Measurements from ENCODE around the gene ACTN4.

Gene ACTN4

DNA sequence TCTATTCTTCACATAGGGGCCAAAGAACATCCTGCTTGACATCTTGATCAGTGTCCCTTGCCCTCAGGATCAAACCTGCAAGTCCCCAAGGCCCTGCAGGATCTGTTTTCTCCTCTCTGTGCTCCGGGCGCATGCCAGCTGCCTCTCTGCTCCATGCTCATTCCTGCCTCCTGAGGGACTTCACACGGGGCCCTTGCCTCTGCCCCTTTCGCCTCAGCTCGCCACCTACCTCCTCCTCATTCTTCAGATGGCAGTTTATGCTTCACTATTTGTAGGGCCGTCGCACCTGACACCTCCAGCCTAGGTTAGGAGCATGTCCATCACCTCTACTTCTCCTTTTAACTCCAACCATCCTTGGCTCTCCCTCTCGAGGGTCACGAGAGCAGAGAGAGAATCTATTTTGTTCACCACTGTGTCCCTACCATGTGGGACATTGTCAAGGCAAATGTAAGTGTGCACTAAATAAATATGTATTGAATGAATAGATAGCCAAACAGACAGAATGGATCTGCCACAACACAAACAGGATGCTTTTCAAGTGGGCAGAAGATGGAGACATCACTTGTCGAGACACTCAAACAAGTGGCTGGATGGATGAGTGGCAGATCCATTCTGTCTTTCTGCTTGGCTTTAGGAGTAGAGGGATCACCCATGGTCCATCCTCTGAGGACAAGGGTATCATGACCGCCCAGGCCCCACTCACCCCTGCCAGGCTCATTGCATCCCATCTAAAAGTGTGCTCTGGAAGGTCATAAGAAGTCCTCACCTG is 29.6 kb downstream of the ACTN4 start:
- no peak for DNase-seq (ENCODE audit: low read depth in 2 of 2, low spot score in 1 of 2)

DNA sequence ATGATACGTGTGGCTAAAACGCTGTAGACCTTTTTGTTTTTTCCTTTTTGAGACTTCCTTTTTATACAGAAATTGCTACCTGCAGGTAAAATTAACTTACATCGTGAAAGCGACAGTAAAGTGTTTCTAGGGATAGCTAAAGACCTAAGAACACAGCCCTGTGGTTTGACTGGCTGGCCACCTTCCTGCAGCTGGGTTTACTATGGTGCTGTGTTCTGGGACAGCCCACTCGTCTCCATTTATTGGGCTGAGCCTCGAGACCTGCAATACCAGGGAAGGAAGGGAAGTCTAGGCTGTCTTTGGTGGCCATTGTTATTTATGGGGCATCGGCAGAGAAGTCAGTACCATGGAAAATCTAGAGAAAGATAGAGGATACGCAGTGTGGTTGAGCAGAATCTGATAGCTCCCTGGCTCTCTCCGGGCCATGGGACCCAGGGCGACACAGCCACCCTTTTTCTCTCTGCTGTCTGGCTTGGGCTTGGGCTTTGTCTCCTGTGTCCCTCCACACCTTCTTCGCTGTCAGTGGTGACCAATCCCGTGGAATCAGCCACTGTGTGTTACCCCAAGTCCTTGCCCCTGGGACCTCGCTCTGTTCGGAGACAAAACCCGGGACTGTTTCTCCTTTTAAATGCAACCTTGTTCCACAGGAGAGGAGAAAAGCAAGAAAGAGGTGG is 30.9 kb downstream of the ACTN4 start:
- DNase-seq (ENCODE audit: low read depth in 2 of 2, low spot score in 1 of 2): no peak

DNA sequence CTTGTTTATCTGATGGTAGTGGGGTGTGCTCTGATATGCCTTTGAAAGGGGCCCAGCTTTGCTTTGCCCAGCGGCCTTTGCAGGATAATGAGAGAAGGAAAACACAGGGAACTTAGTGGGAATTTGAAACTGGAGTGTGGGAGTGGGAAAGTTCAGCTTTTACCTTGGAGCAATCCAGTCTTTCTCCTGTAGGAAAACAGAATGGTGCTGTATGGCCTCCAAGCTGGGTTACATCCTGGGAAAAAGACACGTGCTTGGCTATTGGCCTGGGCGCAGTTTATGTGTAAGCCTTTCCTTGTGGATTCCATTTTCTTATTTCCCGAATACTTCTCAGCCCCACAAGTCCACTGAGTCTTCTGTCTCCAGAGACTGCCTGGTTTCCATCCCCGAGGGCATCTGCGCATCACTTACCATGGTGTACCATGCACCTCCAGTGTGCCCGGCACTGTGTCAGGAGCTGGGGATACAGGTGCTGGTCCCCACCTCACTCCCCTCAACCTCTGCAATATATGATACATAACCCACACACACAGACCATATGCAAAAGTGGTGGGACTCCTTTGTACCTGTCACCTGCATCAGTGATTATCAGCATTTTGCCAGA is 31.5 kb downstream of the ACTN4 start:
- DNase-seq (ENCODE audit: low read depth in 2 of 2, low spot score in 1 of 2): no peak

DNA sequence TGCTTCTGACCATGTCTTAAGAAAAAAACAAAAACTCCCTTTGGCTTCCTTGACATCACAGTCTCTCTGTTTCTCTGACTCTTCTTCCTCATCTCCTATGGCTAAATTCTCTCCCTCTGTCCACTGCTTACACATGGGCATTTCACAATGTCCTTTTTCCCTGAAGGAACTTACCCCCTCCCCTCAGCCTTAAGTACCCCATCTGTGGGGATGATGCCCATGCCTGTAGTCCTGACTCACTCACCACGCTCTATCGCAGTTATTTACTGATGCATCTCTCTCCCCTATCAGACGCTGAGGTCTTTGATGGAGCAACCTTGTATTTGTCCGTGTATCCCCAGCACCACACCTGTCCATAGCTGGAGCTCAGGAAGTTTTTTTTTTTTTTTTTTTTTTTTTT is 32.4 kb downstream of the ACTN4 start:
- DNase-seq (ENCODE audit: low read depth in 2 of 2, low spot score in 1 of 2): no peak

DNA sequence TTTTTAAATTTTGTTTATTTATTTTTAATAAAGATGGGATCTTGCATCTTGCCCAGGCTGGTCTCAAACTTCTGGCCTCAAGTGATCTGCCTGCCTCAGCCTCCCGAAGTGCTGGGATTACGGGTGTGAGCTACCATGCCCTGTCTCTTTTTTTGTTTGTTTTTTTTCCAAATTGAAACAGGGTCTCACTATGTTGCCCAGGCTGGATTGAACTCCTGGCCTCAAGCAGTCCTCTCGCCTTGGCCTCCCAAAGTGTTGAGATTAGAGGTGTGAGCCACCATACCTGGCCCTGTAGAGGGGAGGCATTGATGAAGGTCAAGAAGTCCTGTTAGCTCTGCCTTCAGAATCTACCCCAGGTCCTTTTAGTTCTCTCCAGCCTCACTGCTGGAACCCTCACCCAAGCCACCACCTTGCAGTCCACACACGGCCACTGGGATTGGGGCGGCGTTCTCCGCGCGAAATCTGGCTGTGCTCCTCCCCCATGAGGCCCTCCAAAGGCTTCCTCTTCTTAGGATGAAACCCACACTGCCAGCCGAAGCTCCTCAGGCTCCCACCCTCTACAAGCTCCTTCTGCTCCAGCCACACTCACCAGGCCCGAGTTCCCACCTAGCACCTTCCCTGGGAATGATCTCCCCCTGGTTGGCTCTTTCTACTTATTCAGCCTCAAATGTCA is 34.9 kb downstream of the ACTN4 start:
- no peak for DNase-seq (ENCODE audit: low read depth in 2 of 2, low spot score in 1 of 2)

DNA sequence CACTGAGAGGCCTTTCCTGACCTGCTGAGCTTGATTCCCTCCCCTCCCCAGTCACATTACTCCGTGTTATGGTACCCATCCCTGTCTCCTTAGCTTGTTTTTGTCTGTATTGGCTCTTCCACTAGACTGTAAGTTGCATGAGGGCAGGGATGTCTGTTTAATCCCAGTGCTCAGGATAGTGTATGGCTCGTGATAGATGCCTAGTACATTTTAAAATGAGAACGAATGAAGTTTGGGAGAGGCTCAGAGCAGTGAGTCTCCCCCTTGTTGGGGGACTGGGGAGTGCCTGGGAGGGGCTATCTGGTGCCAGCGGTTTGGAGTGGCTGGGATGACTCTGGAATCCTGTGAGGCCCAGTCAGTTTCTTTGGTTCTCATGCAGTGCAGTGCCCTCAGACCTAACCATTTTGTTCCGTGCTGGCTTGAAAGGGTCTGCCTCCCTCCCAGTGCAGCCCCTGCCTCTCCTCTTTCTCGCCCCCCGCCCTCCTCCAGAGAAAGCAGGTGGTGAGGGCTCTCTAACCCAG is 35.5 kb downstream of the ACTN4 start:
- DNase-seq (ENCODE audit: low read depth in 2 of 2, low spot score in 1 of 2): no peak

DNA sequence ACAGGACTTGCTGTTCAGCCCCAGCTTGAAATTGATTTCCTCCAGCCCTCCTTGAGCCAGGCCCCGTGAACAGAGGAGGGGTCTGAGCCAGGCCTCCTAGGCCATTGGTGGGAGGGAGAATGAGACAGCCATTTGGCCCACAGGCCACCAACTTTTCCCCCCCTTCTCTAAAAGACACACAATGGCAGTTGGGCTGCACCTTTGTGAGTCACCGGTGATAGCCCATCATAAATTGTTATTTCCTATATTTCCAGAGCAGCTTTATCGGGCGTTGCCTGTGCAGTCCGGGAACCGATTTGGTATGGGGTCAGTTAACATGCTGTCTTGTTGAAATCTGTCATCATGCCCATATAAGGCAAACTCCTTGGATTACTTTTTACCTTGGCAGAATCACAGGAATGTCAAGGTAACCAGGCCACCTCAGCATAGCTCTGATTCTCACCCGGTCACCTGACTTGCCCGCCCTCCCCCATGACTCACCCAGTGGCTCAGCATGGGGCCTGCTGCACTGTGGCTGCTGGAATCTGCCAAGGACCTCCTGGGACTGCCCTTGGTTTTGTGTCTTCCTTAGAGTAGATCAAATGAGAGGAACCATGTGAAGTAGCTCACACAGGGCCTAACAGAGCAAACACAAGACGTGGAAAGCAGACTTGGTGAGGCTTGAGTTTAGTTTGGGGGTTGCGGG is 36.1 kb downstream of the ACTN4 start:
- DNase-seq (ENCODE audit: low read depth in 2 of 2, low spot score in 1 of 2): peak in 1 of 2 donors; percentile 30

DNA sequence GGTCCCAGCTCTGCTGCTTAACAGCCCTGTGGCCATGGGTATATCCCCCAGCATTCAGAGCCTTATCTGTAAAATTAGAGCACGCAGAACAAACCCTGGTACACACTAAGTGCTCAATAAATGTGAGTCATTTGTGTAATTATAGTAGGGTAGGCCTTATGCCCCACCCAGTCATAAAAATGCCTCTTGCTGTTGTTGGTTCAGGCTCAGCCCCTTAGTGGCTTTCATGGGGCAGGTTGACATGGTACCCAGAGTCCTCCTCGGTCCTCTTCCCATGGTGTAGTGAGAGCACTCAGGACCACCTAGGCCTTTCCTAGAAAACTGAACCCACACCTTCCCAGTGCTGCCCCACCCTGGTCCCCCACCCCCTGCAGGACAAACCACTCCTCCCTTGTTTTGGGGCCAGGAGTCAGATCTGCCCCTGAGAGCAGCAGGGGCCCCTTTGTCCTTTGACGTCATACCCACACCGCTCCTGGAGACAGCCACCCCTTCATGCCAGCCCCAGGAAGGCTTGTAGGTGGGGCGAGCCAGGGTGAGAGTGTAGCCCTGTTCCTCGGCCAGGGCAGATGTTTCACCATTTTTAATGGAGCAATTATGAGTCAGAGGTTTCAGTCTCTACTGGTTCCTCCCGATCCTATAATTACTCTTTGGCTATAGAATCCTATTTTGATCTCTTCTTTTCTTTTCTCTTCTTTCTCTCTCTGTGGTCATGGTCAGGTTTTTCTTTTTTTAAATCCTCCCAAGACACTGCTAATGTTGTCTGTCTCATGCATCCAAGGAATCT is 36.8 kb downstream of the ACTN4 start:
- no peak for DNase-seq (ENCODE audit: low read depth in 2 of 2, low spot score in 1 of 2)

DNA sequence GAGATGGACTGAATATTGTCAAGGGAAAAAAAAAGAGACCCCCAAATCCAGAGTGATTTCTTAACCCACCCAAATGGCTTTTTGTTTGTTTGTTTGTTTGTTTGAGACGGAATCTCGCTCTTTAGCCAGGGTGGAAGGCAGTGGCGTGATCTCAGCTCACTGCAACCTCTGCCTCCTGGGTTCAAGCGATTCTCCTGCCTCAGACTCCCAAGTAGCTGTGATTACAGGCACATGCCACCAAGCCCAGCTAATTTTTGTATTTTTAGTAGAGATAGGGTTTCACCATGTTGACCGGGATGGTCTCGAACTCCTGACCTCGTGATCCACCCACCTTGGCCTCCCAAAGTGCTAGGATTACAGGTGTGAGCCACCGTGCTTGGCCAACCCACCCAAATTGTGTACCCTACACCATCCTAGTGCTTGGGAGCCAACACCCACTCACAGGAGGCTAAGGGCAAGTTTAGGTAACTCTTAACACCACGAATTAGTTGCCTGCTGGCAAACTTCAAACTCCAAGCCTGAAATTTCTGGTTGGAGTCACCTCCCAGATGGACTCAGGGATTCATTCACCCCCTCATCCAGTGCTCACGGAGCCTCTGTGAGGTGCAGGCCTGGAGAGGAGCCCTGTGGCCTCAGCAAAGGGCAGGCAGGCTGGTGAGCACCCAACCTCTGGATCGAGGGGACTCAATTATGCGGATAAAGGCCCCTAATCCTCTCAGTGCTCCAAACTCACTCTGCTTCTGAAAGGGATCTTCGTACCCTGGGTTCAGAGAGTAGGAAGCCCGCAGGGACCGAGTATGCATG is 37.6 kb downstream of the ACTN4 start:
- no peak for DNase-seq (ENCODE audit: low read depth in 2 of 2, low spot score in 1 of 2)

DNA sequence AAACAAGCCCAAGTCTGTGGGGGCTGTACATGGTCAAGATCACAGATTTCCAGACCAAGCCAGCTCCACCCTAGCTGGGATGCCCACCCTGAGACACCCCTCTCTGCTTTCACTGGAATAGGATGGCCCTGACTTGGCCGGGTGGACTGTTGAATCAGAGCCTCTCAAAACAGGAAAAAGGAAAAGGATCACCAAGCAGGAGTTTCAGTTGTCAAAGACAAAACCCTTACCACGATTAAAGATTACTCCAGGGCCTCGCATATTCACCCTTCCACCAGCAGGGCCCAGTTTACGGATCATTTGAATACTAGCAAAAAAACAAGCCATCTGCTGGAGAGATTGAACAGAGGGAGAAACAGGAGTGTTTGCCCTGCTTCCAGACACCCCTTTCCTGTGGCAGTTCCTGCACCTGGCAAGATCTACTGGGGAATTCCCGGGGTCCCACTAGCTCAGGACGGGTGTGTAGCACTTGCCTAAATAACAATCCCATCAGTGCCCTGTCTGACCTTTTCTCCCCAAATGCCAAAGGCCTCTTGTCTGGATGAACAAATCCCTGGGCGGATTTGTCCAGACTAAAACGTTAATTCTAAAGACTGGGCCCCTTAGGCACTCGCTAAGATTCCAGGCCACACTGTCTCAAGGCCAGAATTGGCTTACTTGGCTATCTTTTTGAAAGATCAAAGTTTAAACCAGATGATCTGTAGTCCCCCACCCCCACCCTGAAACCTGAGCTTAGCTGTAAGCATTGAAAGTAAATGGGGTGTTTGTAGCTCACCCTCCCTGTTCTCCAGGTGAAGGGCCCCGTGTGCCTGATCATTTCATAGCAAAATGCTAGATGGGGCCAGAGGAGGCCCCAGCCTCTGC is 38.4 kb downstream of the ACTN4 start:
- DNase-seq (ENCODE audit: low read depth in 2 of 2, low spot score in 1 of 2): no peak

DNA sequence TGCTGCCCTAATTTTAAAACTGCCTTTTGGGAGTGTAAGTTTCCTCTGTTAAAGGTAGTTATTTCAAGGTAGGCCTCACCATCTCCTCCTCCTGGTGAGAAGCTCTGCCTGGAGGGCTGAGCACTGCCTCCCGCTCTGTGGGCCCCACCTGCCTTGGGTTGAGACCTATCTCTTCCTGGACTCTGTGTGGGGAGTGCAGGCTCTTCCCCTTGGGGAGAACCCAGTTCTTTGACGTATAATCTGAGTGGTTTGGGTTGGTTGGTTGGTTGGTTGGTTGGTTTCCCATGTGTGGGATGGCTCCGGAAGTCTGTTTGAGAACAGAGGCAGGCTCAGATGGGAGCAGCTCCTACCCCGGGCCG is 39.1 kb downstream of the ACTN4 start:
- no peak for DNase-seq (ENCODE audit: low read depth in 2 of 2, low spot score in 1 of 2)

DNA sequence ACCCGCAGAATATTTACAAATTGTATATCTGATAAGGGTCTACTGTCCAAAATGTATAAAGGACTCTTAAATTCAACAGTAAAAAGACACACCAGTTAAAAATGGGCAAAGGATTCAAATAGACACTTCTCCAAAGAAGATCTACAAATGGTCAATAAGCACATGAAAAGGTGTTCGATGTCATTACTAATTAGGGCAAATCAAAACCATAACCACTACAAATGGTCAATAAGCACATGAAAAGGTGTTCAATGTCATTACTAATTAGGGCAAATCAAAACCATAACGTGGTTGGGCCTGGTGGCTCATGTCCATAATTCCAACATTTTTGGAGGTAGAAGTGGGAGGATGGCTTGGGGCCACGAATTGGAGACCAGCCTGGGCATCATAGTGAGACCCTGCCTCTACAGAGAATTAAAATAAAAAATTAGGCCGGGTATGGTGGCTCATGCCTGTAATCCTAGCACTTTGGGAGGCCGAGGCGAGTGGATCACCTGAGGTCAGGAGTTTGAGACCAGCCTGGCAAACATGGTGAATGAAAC is 40.5 kb downstream of the ACTN4 start:
- DNase-seq (ENCODE audit: low read depth in 2 of 2, low spot score in 1 of 2): no peak

DNA sequence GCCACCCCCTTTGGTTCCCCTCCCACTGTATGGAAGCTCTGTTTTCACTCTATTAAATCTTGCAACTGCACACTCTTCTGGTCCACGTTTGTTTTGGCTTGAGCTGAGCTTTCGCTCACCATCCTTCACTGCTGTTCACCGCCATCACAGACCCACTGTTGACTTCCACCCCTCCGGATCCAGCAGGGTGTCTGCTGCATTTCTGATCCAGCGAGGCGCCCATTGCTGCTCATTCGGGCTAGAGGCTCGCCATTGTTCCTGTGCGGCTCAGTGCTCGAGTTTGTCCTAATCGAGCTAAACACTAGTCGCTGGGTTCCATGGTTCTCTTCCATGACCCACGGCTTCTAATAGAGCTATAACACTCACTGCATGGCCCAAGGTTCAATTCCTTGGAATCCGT is 42.7 kb downstream of the ACTN4 start:
- no peak for DNase-seq (ENCODE audit: low read depth in 2 of 2, low spot score in 1 of 2)

DNA sequence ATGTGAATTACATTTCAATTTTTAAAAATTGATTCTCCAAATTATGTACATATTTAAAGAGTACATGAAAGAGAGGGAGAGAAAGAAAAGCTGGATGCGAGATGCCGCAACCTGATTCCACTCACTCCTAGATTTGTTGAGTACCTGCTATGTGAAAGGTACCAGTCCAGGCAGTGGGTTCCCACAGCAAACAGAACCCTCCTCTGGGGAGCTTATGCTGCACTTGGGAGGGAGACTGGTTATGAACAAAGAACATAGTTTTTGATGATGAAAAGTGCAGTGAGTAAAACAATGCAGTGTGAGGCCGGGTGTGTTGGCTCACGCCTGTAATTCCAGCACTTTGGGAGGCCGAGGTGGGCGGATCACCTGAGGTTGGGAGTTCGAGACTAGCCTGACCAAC is 43.4 kb downstream of the ACTN4 start:
- no peak for DNase-seq (ENCODE audit: low read depth in 2 of 2, low spot score in 1 of 2)

DNA sequence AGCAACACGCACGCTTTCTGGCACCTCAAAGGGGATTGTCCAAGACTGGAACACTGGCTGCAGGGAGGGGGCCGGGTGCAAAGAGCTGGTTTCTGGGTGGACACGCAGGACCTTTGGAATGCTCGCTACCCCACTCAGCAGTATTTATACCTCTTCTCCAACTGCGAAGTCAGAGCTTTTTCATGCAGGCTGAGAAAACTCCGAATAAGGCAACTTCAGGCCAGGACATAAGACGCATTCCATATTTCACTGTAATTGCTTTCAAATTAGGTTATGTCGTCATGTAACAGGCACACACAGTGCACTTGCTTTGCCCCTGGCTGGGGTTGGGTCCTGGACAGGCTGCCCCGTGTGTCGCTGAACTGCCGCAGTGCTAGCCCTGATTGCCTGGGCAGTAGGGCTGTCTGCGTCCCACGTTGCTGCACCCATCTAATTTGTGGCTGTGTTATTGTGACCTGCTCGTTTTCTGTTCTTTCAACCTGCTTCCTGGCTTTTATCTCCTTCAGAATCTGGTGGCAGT is 44.5 kb downstream of the ACTN4 start:
- DNase-seq (ENCODE audit: low read depth in 2 of 2, low spot score in 1 of 2): no peak

DNA sequence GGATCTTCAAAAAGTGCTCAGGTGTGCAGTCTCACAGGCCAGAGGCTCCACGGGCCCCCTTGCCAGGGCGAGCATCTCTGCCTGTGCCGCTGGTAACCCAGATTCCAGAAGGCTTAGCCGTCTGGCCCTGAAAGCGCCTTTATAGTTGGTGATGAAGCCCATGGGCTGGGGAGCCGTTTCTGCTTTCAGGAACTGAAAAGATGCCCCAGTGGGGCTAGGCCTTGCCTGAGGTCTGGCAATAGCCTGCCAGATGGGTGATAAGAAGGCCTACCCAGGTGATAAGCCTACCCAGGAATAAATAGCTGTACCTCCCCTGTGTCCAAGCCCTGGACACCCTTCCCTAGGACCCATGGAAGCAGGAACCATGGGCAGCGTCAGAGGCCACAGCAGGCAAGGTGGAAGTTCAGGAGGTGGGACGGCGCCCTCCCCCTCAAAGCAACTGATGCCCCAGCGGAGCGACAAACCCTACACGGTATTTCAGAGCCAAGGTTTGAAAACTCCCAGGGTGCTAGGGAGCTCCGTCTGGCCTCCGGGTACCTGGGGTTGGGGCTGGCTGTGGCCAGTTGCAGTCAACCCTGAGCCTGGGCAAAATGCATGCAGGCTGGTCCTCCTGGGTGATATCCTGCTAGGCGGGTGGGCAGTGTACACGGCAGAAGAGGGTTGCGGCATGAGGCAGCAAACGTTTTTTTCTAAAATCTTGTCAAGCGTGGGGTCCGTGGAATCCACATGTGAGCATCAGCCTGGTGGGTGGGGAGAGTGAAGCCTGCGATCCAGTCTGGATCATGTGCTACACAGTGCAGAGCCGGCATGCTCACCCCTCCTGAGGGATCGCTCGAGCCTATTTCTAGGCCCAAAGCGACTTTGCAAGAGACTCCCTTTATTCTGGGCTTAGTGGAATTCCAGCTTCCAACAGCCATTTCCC is 45.3 kb downstream of the ACTN4 start:
- DNase-seq (ENCODE audit: low read depth in 2 of 2, low spot score in 1 of 2): no peak

Data from stimulated activated CD8-positive, alpha-beta memory T cell treated with anti-CD3 and anti-CD28 coated beads, Interleukin-4, amount 100 ng/mL, for 4 hours (primary cell).